GM12891 (cell line): ENCODE measurements around the gene PEX3.

Experiments
- PAX5 ChIP-seq: IDR thresholded peaks from 2 replicates; pipeline ENCODE4 v1.6.1; 2011; ENCODE audit warnings: low read length, moderate library complexity, mild to moderate bottlenecking; ENCODE audit not compliant: insufficient read depth, severe bottlenecking
- POLR2A ChIP-seq: IDR thresholded peaks from 2 replicates; pipeline ENCODE4 v1.6.1; 2011; ENCODE audit warnings: low read depth, low read length, control low read depth
- POLR2AphosphoS5 ChIP-seq: IDR thresholded peaks from 2 replicates; pipeline ENCODE4 v1.6.1; 2011; ENCODE audit warnings: low read depth, low read length, control low read depth
- TAF1 ChIP-seq: IDR thresholded peaks from 2 replicates; pipeline ENCODE4 v1.6.1; 2011; ENCODE audit warnings: low read depth, low read length, control low read depth

GRCh38 chr6:143486752-143487151 lies 36.1 kb downstream of the PEX3 start:
- TF ChIP-seq POLR2AphosphoS5 (no peak), TAF1 (no peak), POLR2A (no peak), PAX5 (no peak)
